Omental fat pad (tissue), 4 donors: ENCODE results near the gene VAPB. TPM values are rescaled to one million over a fixed set of nuclear protein-coding genes. Genes with fewer than 3 reads are reported as not detected.
"Not testable (repeated sequence)": the region's sequence is repeated elsewhere in the genome, so short reads cannot be mapped to it uniquely, and the experiment has no call there.

Experiments used
- ATAC-seq: fragments of 150-250 bp; one replicate; pipeline ENCODE4 v1.9.1; 2016; ENCODE audit warnings: mild to moderate bottlenecking, moderate library complexity; ENCODE audit not compliant: low FRiP score
- DNase-seq: peaks from one replicate; pipeline ENCODE4 v3.0.0-alpha.2; 2019; ENCODE audit warnings: low spot score
- total RNA-seq, 4 donors: library from RNA; depleted of rRNA; stranded (reverse); fragments of >200 nt; gene quantifications; one replicate each; pipeline ENCODE4 v1.1.0, GENCODE V29; 2016
- TF ChIP-seq, protein P1 (sequence below), 3 donors: fragments of 450-650 bp; IDR thresholded peaks; one replicate each; pipeline ENCODE4 v1.5.1; 2016 to 2017; ENCODE audit warnings: antibody characterized with exemption in 3 of 3, mild to moderate bottlenecking in 3 of 3, moderate library complexity in 2 of 3

Gene VAPB
- total RNA-seq, 4 donors from 2014 or later = 21.4 to 26.8 (median 23.6) TPM

DNA sequence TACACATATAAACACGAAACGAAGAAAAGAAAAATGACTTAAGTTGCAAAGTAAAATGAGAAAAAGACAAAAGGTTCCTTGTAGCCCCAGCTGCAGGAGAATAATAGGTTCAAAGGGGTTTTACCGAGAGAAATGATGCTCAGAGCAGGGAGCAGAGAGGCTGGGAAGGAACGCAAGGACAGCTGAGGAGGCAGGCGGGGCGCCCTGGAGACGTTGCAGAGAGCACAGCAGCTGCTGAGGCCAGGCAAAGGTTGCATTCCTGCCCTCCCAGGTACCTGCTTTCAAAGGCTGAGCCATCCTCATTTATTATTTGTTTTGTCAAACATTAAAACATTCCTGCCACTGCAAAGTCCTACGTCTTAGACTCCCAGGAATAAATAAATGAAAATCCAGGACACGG is 16.2 kb upstream of the VAPB start:
- DNase-seq = no peak
- TF ChIP-seq, protein P1, sequence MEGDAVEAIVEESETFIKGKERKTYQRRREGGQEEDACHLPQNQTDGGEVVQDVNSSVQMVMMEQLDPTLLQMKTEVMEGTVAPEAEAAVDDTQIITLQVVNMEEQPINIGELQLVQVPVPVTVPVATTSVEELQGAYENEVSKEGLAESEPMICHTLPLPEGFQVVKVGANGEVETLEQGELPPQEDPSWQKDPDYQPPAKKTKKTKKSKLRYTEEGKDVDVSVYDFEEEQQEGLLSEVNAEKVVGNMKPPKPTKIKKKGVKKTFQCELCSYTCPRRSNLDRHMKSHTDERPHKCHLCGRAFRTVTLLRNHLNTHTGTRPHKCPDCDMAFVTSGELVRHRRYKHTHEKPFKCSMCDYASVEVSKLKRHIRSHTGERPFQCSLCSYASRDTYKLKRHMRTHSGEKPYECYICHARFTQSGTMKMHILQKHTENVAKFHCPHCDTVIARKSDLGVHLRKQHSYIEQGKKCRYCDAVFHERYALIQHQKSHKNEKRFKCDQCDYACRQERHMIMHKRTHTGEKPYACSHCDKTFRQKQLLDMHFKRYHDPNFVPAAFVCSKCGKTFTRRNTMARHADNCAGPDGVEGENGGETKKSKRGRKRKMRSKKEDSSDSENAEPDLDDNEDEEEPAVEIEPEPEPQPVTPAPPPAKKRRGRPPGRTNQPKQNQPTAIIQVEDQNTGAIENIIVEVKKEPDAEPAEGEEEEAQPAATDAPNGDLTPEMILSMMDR (IDR thresholded peaks at IDR 0.05) = no peak
- no peak for ATAC-seq

DNA sequence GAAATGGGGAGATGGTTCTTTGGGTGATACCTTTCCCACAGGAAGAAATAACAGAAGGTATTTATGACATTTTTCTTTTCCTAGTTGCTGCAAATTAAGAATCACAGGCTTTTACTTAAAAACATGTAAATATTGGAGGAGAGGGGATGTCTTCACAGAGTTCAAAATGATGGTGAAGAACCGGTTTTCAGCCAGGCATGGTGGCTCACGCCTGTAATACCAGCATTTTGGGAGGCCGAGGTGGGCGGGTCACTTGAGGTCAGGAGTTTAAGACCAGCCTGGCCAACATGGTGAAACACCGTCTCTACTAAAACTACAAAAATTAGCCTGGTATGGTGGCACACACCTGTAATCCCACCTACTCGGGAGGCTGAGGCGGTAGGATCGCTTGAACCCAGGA is 15.7 kb upstream of the VAPB start:
- ATAC-seq, DNase-seq: not testable (repeated sequence)

DNA sequence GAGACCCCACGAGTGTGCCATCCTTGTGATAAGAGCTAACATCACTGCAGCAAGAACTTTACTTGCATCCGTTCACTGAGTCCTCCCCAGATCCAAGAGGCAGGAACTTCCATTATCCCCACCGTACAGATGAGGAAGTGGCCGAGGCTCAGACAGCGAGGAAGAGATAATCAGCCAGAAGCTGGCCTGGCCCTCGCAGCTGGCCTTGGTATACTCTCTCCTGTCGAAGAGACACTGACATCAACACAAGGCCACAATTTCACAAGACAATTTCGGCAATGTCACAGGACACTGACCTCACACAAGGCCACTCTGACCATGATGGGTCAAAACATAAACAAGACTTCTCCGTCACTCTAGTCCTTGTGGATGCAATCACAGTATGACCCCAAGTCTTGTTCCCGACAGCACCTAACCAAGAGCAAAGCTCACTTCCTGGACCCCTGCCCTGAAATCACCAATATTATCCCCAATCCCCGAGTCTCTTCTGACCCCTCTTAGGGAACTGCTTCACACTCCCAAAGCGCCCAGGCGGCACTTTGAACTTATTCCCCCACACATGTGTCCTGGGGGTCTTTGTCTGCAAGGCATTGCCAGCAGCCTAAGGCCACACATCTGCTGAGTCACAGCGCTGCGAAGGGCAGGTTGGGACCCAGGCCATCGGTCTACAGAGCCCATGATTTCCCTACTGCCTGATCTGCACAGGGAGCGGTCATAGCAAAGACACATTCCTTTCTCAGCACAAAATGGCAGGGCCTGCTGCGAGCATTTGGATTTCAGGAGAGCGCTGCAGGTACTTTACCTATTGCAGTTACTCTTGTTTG is 14.8 kb upstream of the VAPB start:
- DNase-seq = no peak
- TF ChIP-seq, protein P1 (IDR thresholded peaks at IDR 0.05) = no peak
- ATAC-seq = no peak

DNA sequence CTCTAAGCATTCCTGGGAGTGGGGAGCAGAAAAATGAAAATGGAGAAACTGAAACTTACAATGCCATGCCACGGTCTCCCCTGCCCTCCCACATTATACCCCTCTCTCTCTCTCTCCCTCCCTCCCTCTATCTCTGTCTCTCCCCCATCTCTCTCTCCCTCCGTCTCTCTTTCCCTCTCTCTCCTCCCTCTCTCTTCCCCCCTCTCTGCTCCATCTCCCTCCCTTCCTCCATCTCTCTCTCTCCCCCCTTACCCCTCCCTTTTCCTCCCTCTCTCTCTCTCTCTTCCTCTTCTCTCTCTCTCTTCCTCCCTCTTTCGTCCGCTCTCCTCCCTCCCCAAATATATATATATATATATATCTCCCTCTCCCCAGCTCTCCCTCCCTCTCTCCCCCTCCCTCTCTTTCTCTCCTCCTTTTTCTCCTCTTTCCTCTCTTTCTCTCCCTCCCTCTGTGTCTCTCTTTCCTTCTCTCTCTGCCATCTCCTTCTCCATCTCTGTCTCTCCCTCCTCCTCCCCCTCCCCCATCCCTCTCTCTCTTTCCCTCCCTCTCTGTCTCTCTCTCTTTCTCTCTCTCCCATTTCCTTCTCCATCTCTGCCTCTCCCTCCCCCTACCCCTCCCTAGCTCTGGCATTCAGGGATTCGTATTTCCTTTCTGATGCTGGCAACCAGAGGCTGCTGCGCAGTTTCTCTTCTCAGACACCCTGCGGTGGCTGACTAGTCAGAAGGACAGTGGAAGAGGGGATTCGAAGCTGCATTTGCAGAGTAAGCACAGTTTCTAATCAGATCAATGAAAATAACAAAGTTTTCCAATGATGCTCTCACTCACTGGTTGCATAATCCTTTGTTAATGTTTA is 13.9 kb upstream of the VAPB start:
- ATAC-seq (no peak), DNase-seq (no peak)
- TF ChIP-seq, protein P1 (IDR thresholded peaks at IDR 0.05) = no peak

DNA sequence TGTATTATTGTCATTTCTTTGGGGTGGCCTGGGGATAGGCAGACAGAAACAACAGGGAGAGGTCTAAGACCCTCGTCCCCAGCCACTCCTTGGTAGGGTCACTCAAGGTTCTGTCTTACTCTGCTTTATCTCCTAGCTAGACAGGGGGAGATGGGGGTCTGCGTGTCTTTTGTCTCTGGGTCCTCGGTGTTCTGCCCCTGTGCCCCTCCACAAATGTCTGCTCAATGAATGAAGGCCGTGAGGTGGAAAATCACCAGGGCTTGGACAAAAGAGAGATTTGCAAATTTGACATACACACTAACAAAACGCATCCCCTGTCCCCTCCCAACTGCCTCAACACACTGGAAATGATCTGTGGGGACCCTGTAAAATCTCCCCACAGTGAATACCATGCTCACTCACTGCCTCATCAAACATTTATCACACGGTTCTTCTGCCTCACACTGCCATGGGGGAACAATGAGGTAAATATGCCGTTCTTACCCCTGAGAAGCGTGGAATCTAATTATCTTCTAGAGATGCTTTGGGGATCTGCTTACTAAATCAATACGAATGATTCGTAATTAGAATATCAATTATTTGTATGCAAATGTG is 13.2 kb upstream of the VAPB start:
- ATAC-seq = no peak
- DNase-seq = no peak
- TF ChIP-seq, protein P1 (IDR thresholded peaks at IDR 0.05) = no peak

DNA sequence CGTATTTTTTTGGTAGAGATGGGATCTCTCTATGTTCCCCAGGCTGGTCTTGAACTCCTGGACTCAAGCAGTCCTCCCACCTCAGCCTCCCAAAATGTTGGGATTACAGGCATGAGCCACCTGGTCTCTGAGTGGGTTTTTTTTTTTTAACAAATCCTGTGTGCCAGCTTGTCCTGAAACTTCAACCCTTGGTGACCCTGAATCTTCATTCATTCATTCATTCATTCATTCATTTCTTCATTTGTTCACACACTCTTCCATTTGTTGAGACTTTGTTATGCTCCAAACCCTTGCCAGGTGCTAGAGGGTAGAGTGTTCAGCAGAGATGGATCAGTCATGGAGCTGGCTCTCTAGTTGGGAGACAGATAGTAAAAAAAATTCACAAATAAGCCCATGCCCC is 12.0 kb upstream of the VAPB start:
- DNase-seq (no peak), ATAC-seq (no peak)
- TF ChIP-seq, protein P1 (IDR thresholded peaks at IDR 0.05) = no peak

DNA sequence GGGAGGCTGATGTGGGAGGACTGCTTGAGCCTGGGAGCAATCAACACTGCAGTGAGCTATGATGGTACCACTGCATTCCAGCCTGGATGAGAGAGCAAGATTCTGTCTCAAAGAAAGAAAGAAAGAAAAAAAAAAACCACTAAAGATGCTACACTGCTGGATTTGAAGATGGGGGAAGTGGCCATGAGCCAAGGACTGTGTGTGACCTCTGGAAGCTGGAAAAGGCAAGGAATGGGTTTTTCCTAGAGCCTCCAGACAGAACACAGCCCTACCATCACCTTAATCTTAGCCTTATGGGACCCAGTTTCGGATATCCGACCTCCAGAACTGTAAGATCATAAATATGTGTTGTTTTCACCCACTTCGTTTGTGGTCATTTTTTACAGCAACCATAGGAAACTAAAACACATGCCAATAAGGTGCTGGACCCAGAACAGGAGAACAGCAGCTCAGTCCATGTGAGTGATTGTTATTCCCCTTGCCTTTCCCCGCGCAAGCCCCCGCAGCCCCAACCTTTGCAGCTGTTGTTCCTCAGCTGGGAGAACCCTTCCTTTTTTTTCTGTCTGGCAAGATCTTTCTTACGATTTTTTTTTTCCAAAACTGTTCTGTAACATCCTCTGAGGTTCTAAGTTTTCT is 11.1 kb upstream of the VAPB start:
- TF ChIP-seq, protein P1 (IDR thresholded peaks at IDR 0.05) = no peak
- DNase-seq (no peak), ATAC-seq (no peak)
